Fibroblast of pulmonary artery (primary cell): Measurements from ENCODE around the gene CDC42.

Experiments
- DNase-seq: peaks from one replicate; pipeline ENCODE4 v3.0.0-alpha.2; 2010; ENCODE audit warnings: low read depth
- H3K4me3 ChIP-seq: replicated peaks from 2 replicates; pipeline ENCODE4 v1.5.1; 2011; ENCODE audit warnings: low read depth, mild to moderate bottlenecking, control low read depth, low read length, moderate library complexity
- CTCF ChIP-seq: IDR thresholded peaks from 2 replicates; pipeline ENCODE4 v1.5.1; 2011; ENCODE audit warnings: mild to moderate bottlenecking, control low read depth, low read length, inconsistent platforms; ENCODE audit errors: missing control alignments

The CDC42 gene

GRCh38 chr1:22053017-22053860, 730 bp downstream of the CDC42 start:
- TF ChIP-seq CTCF = no peak
- DNase-seq = peak; percentile 89
- H3K4me3 ChIP-seq = peak overlapping the region; percentile 91

- TF ChIP-seq CTCF = no peak
- H3K4me3 ChIP-seq = peak overlapping the region; percentile 91
- peak; percentile 56 for DNase-seq
Observed at GRCh38 chr1:22053861-22054770, 1.6 kb downstream of the CDC42 start.

- peak overlapping the region; percentile 12 for H3K4me3 ChIP-seq
- DNase-seq = no peak
- no peak for TF ChIP-seq CTCF
Observed at GRCh38 chr1:22055463-22055862, 3.0 kb downstream of the CDC42 start.

GRCh38 chr1:22056043-22056442, 3.5 kb downstream of the CDC42 start:
- no peak for DNase-seq
- no peak overlapping the region for H3K4me3 ChIP-seq
- no peak for TF ChIP-seq CTCF

- TF ChIP-seq CTCF = no peak
- H3K4me3 ChIP-seq = no peak overlapping the region
- no peak for DNase-seq
Observed at GRCh38 chr1:22056936-22057335, 4.4 kb downstream of the CDC42 start.

- DNase-seq = no peak
- no peak for TF ChIP-seq CTCF
- H3K4me3 ChIP-seq = no peak overlapping the region
Observed at GRCh38 chr1:22057861-22058260, 5.4 kb downstream of the CDC42 start.
